ENCODE results near the gene SYT15B.
"Not testable (repeated sequence)": the region's sequence is repeated elsewhere in the genome, so short reads cannot be mapped to it uniquely, and the experiment has no call there.

The SYT15B gene

DNA sequence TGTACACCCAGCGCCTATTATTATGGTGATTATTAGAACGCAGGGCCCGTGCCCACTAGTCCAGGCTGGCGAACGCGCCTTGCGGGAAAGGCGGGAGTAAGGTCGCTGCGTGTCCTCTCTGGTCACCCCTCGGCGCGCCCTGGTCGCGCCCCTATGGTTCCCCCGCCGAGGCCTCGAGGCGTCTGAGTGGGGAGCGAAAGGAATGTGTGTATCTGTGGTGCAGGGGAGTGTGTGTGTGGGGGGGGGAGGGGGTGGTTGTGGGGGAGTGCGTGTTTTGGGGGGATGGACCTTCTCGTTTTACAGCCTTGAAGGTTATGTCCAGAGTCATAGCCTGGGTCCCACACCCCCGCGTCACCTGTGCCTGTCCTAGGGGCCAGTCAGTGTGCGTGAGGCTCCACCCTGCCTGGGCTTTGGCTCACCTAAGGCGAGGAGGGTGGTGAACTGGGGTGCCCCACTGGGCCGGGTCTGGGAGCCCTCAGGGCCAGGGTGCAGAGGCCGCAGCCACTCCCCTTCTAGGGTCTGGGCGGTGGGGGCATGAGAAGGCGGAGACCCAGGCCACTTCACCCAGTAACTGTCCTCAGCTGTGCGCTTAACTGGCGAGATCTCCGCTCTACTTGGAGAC, at the start of gene SYT15B:
Gene SYT15B, minus strand, starts transcription at position 39 of the 622 bp plus-strand sequence. CDS start 952 bp downstream, outside the sequence.
- not testable (repeated sequence) for ATAC-seq

DNA sequence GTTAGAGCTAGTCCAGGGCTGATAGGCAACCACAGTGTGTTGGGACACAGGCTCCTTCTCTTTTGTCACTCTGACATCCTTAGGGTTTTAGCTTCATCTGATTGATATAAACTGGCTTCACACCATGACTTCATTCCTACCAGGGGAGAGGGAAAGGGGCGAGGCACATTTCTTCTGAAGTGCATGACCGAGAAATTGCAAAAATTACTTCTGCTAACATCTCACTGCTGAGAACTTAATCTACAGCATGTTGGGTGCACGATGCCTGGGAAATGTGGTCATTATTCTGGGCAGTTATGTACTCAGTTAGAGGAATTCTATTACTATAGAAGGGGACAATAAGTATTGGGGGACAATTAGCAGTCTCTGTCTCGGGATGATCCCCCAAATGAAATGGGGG, 16.2 kb upstream of the SYT15B start:
- not testable (repeated sequence) for ATAC-seq

DNA sequence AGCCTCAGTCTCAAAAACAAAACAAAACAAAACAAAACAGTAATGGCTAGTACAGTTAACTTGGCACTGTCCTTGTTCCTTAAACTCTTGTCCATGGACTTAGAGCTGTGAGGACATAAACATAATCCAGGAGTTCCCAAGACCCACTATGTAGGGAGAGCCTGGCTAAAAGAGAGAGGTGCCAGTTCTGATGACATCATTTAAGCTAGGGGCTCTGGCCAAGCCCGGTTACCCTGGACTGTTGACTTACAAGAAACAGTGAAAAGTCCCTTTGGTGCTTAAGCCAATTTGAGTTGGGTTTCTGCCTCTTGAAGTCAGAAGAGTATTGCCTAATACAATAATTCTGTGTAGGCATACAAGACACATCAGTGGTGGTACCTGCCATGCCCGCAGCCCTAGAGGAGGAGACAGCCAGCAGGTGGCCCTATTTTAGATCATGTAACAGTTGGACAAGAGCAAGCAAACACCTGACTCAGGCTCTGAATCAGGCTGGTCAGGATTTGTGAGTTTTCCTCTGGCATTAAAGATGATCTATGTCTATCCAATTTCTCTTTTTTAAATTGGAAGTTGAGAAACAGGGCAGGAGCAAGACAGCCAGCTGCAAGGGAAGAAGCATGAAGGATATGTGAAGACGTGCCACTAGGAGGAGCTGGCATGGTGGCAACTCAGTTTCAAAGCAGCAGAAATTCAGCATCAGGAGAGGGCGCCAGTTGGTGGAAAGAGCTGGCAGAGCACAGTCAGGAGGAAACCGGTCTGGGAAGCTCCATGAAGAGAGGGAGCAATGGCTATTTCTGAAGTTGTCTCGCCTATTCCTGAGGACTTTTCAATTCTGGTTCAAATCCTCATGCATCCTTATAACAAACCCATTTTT, 12.2 kb upstream of the SYT15B start:
- ATAC-seq, result not testable (repeated sequence)

DNA sequence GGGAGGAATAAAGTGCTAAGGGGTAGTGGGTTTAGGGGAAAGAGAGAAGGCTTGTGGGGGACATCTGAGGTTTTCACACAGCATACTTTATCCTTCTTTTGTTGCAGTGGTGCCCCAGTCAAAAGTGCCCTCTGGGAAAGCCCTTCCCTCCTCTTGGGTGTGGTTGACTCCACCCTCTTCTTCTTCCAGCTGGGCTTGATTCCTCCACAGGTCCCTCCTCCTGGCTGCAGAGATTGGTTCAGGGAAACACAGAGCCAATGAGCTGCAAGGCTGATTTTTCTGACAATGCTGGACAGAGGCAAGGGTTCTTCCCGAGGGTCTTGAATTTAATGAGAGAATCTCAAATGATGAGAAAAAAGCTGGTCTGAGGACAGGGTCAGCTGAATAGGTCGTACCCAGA, 7.4 kb upstream of the SYT15B start:
- ATAC-seq, result not testable (repeated sequence)

DNA sequence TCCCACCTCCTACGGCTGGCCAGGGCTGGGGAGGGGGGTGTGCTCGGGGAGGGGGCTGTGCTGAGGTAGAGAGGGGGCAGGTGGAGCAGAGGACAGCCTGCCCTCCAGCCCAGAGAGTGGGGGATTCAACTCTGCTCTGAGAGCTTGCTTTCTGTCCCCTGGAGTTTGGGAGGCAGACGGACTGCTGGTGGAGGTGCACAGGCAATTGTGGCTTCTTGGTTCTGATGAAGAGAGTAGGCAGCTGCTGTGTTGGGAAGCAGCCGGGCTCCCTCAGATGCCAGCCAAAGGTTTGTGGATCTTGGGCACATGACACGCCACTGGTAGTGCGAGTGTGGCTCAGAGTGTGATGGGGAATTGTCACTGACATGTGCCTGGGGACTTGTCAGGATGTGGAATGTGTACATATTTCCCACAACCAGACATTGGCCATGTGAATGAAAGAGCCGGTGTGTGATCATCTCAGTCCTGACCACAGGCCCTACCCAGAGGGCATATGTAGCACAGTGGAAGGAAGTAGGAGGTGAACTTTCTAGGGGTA, 5.3 kb upstream of the SYT15B start:
- ATAC-seq, result not testable (repeated sequence)

DNA sequence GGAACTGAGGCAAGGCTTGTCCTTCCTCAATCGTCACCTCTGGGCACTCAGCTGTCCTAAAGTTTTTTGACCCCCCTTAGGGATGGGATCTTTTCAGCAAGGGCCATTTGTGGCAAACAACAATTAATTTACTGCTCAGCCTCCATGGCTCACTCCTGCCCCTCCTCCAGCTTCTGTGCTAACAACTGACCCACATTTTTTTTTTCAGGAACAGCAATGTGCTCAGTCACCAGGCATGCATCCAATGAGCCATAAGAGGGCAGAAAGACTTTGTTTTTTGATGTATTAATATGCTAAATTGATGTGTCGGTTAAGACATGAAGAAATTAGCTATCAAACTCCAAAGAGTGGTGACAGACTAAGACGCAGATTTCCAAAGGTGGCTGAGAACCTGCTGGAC, 4.7 kb upstream of the SYT15B start:
- not testable (repeated sequence) for ATAC-seq

DNA sequence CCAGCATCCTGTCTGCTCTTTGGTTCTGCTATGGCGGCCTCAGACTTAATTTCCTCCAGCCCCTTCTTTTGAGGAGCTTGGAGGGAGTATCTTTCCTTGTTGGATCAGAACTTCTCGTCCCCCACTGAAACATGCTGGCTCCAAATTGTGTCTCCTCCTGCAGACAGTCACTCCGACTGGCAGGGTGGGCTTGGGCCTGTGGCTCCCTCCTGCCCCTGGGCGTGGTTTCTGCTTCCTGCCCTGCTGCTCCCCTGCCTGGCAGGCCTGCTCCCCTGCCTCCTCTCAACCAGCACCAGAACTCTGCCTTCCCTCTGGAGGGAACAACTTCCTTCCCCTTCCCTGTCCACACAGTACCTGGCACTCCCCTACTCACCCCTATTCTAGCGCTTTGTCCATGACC, 3.8 kb upstream of the SYT15B start:
- not testable (repeated sequence) for ATAC-seq

DNA sequence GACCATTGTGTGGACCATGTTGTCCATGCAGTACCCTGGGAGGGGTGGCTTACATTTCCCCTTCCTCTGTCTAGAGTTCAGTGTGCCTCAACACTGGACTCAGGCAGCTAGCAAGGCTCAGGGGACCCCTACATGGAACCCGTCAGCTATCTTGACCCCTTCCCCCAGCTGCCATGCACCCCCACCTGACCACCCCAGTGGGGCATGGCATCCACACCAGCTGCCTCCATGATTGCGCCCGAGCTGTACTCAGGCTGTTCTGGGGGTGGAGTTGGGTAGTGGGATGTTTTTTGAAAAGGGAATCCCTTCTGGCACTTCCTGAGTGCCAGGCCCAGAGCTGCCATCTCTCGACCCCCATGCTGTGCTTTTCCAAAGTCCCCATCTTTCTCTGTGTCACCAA, 1.8 kb upstream of the SYT15B start:
- not testable (repeated sequence) for ATAC-seq

DNA sequence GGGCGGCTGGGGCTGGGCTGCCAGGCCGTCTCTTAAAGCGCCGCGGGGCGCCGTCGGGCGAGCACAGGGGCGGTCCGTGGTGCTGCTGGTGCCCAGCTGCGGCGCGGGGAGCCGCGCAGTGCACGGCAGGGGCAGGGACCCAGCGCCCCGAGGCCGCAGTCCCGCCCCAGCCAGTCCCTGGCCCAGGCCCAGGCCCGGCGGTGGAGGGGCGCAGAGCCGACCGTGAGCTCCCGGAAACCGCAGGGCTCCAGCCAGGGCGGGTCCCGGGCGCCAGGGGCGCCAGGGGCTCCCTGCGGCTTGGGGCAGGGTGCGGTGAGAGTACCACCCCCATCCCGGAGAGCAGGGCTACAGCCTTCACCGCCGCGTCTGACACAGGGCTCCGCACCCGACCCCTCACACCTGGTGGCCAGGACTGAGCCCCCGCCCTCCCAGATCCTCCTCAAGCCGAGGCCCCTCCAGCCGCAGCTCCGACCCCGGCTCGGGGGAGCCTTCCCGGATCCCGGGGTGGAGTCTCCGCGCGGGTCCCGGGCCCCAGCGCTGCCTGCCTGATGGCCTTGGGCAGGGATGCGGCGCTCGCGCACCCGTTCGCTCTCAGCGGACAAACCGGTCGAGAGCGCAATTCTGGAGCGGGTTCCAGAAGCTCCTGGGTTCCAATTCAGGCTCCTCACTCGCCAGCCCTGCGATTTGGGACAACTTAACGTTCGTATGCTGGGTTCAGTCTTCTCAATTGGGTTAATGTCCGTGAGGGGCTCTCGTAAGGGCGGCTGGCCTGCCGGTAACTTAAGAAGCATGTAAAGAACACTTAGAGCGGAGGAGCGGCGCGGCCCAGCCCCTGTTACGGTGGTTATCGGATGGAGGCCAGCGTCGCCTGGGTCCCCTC, 478 bp downstream of the SYT15B start:
- ATAC-seq, result not testable (repeated sequence)

DNA sequence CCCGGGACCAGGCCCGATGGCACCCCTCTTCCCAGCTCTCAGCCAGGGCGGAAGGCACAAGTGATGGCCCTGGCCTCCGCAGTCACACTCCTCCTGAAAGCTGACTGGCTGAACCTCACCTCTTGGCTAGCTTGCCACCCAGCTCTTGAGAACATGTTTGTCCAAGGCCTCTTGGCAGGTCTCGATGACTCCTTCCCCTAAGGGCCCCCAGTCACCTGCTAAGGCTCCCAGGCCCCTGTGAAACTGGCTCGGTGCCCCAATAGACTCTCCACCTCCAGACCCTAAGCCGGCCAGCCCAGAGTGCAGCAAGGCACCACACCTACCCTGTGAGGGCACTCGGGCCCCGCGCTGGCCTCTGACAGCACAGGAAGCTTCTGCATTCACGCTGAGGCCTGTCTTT, 4.5 kb downstream of the SYT15B start:
- not testable (repeated sequence) for ATAC-seq

DNA sequence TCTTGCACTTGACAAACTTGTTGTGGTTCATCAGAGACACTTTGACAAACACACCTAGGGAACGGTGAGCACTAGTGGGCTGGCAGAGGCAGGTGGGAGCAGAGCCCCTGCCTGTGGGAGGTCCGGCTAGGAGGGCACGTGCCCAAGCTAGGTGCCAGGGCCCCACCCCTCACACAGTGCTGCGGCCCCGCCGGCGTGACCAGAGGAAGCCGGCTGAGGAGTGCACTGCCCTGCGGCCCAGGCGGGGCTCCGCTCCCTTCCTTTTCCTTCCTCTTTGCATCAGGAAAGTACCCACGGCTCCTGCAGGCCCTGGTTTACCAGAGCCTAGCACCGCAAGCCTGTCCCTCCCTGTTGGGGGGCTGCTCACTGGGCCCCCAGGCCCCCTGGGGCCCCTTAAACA, 7.2 kb downstream of the SYT15B start:
- ATAC-seq, result not testable (repeated sequence)

DNA sequence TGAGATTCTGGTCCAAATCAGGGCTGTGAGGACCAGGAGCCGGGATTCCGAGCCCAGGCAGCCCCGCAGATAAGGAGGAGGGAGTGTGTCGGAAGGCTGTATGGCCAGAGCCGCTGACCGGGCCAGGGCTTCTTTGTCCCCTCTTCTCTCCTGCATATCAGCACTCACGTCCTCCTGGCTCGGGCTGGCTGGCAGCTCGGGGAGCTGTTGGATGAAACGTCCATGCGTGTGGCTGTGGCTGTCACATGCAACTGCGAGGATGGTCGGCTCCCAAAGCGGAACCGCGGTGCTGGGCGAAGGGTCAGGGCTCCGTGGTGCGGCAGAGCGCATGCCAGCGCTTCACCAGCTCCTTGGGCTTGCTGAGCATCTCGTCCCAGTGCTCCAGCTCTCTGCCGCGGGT, 9.5 kb downstream of the SYT15B start:
- ATAC-seq, result peak in 1 of 2 donors; percentile 14

DNA sequence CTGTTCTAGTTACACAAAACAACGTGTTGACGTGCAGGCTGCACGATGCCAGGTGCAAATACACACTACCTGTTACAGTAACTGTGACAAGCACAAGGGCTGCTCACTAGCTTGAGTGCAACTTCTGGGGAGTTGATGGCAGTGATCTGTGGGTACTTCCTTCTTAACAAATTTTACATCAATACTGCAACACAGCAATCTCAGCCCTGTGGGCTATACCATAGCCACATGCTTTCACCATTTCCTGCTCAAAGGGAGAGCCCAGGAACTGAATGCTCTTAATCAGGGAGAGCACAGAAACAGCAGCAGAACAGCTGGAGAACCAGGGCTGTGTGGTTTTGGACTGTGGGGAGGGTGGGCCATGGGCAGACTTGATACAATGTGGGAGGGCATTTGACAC, 10.2 kb downstream of the SYT15B start:
- not testable (repeated sequence) for ATAC-seq

DNA sequence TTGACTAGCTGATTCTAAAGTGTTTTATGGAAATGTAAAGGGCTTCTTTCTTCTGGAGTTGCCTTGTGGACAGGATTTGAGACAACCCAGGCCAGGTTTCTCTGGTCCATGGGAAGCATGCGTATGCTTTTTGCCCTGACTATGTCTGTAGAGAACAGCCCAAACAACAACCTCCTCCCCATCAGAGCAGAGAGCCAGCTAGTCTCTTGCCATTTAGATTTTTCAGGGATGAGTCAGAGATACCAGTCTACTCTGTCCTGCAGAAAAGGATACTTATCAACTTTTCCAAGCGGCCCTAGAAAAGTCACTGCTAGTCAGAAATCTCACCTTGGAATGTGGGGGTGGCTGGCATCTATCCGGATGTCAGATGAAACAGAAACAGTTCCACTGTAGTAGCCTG, 11.6 kb downstream of the SYT15B start:
- ATAC-seq, result not testable (repeated sequence)

DNA sequence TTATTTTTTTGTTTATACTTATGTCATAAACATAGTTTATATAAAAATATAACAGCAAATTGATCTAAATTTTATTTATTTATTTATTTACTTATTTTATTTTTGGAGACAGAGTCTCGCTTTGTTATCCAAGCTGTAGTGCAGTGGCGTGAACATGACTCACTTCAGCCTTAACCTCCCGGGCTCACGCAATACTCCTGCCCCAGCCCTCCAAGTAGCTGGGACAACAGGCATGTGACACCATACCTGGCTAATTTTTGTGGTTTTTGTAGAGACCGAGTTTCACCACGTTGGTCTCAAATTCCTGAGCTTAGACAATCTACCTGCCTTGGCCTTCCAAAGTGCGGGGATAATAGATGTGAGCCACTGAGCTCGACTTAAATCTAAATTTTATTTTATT, 13.0 kb downstream of the SYT15B start:
- ATAC-seq, result not testable (repeated sequence)

DNA sequence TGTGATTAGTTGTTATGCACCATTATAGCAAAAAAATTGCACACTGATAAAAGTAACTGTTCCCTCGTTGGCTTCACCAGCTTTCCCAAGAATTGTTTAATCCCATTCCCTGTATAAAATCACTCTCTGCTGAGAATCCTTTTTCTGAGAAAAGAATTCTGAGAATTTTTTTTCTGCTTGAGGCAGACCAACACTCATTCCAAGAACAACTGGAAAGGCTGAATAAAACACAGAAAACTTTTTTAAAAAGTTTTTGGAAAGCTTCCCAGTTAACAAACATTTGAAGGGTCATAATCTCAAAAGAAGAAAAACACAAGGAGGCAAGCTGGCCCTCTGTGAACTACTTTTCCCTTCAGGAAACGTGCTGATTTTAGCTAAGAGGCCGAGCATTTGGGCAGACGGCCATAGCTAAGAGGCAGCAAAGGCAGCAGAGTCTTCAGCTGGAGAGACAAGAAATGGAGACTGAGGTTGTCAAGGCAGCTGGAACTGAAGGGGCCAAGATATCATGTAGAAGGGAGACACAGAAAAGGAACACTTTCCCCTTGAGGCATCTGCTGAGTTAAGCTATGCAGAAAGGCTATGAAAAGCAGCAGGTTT, 16.5 kb downstream of the SYT15B start:
- ATAC-seq, result not testable (repeated sequence)

DNA sequence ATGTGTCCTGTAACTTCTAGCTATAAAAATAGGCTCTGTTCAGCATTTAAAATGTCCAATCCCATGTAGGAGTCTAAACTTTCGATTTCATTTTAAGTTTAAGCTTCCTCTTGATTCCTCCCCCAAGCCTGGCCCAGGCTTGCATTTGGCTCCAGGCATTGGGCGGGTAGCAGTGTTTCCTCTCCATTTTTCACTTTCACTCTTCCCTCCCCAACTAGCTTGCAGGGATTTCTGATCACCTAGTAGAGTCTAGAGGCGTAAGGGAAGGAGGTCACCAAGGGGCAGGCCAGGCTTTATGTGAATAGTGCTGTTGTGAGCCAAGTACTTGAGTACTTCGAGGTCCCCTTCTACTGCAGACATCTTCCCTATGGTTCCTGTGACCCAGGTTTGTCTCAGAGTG, 18.5 kb downstream of the SYT15B start:
- ATAC-seq, result not testable (repeated sequence)

DNA sequence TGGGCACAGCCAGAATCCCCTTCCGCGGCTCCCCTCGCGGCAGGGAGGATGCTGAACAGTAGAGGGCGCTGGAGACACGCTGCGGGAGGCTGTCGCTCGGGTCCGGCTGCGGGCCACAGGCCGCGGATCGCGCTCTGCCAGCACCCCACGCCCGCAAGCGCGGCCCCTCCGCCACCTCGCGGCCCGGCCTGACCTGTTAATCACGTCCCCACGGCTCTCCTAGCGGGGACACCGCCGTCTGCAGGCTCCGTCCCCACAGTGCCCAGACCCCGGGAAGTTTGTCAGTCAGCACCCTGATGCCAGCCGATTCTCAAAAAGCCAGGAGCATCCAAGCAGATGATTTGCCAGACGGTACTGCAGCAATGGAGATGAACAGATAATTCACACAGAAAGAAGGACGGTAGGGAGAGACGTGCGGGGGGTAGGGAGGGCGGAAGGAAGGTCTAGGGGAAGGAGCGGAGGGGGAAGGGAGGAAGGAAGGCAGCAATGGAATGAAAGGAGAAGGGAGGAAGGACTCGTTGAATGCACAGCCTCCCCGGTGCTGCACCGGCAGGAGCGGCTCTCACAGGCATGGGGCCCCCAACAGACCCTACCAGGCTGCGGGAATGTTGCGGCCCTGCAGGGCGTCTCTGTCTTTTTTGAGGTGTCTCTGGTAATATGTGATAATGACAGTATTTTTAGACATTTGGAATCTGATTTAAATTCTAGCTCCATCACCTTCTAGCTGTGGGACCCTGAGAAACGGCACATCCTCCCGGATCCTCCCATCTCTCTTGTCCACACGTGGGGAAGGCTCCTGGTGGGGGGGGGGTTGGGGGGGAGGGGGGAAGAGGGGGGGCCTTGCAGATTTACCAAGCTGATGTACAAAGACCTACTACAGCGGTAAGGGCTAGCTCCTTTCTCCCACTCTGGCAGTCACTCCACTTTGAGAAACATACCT, 19.5 kb downstream of the SYT15B start:
- ATAC-seq, result peak; percentile 73 to 75

DNA sequence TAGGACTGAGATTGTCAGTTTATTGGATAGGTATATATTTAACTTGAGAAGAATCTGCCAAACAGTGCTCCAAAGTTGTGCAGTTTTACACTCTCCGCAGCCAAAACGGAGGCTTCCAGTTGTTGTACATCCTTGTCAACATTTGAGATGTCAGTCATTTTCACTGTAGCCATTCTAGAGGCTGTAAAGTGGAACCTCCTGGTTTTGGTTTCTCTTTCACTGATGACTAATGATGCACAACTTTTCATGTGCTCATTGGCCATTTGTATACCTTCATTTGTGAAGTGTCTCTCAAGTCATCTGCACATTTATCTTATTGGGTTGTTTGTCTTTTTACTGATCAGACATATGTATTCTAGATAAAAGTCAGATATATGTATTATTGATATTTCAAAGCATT, 22.5 kb downstream of the SYT15B start:
- ATAC-seq, result peak; percentile 73 to 77

DNA sequence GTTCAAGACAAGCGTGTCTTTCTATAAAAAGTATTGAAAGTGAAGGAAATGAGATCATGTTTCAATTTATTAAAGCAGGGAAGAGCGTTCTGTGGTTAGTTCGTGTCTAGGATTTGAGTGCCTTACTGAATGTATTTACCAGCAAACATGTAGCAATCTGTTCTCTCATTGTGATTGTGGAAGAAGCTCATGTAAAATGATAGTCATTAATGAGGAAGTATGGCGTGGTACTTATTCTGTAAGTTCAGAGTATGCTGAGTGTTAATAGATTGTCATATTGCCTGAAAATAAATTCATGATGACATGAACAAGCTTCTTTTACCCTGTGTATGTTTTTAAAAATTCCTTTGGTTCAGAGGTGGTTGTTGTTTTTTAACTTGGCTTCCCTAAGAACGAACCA, 32.5 kb downstream of the SYT15B start:
- not testable (repeated sequence) for ATAC-seq

DNA sequence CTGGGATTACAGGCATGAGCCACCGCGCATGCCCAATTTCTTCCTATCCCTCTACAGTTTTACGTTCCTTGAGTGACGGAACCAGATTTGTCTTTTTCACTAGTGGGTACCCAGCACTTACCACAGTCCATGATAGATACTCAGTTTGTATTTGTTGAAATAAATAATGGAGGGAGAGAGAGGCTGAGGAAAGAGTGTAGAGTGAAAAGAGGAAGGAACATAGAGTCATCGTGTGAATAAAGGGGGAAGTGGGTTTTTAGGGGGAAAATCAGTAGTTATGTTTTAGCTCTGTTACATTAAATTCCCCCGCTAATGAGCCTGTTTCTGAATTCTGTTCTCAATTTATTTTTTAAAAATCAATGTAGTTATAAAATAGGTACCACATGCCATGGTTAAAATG, 37.7 kb downstream of the SYT15B start:
- not testable (repeated sequence) for ATAC-seq
